H1 (cell line): ENCODE results near the gene MAN2A1.

Source experiments
- CBX8 ChIP-seq: fragments of 300-800, 300-1000 bp; sonication (generic); IDR thresholded peaks from 2 replicates; pipeline ENCODE4 v1.7.1; 2016; ENCODE audit warnings: low read depth, low read length, borderline replicate concordance
- CTCF ChIP-seq, 3 experiments: IDR thresholded peaks; 1 replicate in 2 of 3; 2 replicates in 1 of 3; pipeline versions ENCODE4 v1.5.1 to v1.6.1; 2011; ENCODE audit warnings: low read length in 3 of 3, mild to moderate bottlenecking in 3 of 3, inconsistent platforms in 2 of 3, low read depth in 1 of 3, moderate library complexity in 1 of 3; ENCODE audit not compliant: insufficient read depth in 1 of 3; ENCODE audit errors: control extremely low read depth in 1 of 3
- EGR1 ChIP-seq: IDR thresholded peaks from 2 replicates; pipeline ENCODE4 v1.6.1; 2011; ENCODE audit warnings: low read depth, low read length, borderline replicate concordance
- MAX ChIP-seq: IDR thresholded peaks from 2 replicates; pipeline ENCODE4 v1.6.1; 2012; ENCODE audit warnings: inconsistent platforms
- POLR2AphosphoS5 ChIP-seq: IDR thresholded peaks from 2 replicates; pipeline ENCODE4 v1.6.1; 2011; ENCODE audit warnings: low read depth, low read length
- ZNF274 ChIP-seq: IDR thresholded peaks from 2 replicates; pipeline ENCODE4 v1.7.0; 2012; ENCODE audit warnings: low read length, borderline replicate concordance; ENCODE audit errors: extremely low read depth

- TF ChIP-seq POLR2AphosphoS5 (no peak), ZNF274 (no peak), CBX8 (no peak), CTCF (IDR thresholded peaks at IDR 0.05; ENCODE audit: control extremely low read depth in 1 of 3, insufficient read depth in 1 of 3, low read depth in 1 of 3, low read length in 3 of 3) (no peak), EGR1 (no peak), MAX (no peak)
These were observed 54.1 kb downstream of the MAN2A1 start for GRCh38 chr5:109743770-109744212.
